ENCODE measurements around the gene TLDC2. TPM values are rescaled to one million over a fixed set of nuclear protein-coding genes. Genes with fewer than 3 reads are reported as not detected.

Gene TLDC2
- total RNA-seq (not detected), polyA plus RNA-seq (under 1 TPM in 1 of 2 donors, not detected in 1; 0.52 TPM)

- H3K9me3 ChIP-seq (ENCODE audit: control insufficient read depth in 1 of 2, low read length in 2 of 2), result no peaks in the 10 kb centered on the region
- no peaks in the 10 kb centered on the region for H3K27me3 Mint-ChIP-seq
- no peaks in the 10 kb centered on the region for H3K4me1 ChIP-seq (ENCODE audit: insufficient read depth, low read length)
- no peaks in the 10 kb centered on the region for H3K36me3 ChIP-seq (ENCODE audit: insufficient read depth, low read length)
- H3K27ac Mint-ChIP-seq, result peak within 1 kb of the TSS in 2 of 7 donors; percentile 11 to 60
- H3K27me3 ChIP-seq (ENCODE audit: insufficient read depth, low read length), result no peaks in the 10 kb centered on the region
- no peak within 1 kb of the TSS for H3K27ac ChIP-seq (ENCODE audit: low read depth, low read length)
- peaks cover 0 to 6% of the 10 kb centered on the region in 2 donors for H3K36me3 Mint-ChIP-seq
- H3K4me3 ChIP-seq (ENCODE audit: low read length in 2 of 2), result no peak within 1 kb of the TSS
- no peaks in the 10 kb centered on the region for H3K9me3 Mint-ChIP-seq
- intact Hi-C loops (cut with micrococcal nuclease), result no loop called here
- CTCF ChIA-PET (ENCODE audit: partially characterized antibody), result no interaction called here
- no peaks in the 10 kb centered on the region for H3K4me1 Mint-ChIP-seq
- no peak for DNase-seq
- H3K4me3 Mint-ChIP-seq, result no peak within 1 kb of the TSS
- POLR2A ChIA-PET (ENCODE audit: partially characterized antibody), result interaction anchor here (0.5 kb wide), 1 partner anchor 424 kb away, joined by 4 read pairs; no protein-coding TSS in a partner anchor
These were observed at the start of gene TLDC2 for GRCh38 chr20:36875702-36876472. Gene TLDC2, plus strand, starts transcription at chr20:36876138. Its CDS starts 37 bp downstream, at chr20:36876175.

GRCh38 chr20:36826554-36827244 is 49.2 kb upstream of the TLDC2 start:
- Mint-ChIP-seq H3K27me3 (peaks cover 0 to 2% of the 10 kb centered on the region in 2 donors), H3K4me3 (no peak overlapping the region), H3K9me3 (no peaks in the 10 kb centered on the region), H3K36me3 (no peaks in the 10 kb centered on the region), H3K27ac (peak overlapping the region in 1 of 7 donors; percentile 47), H3K4me1 (peaks cover 0 to 1% (median 0%) of the 10 kb centered on the region in 4 donors)
- POLR2A ChIA-PET (ENCODE audit: partially characterized antibody), result no interaction called here
- intact Hi-C loops (cut with micrococcal nuclease), result no loop called here
- no peaks in the 10 kb centered on the region for H3K4me1 ChIP-seq (ENCODE audit: insufficient read depth, low read length)
- H3K9me3 ChIP-seq (ENCODE audit: control insufficient read depth in 1 of 2, low read length in 2 of 2), result no peaks in the 10 kb centered on the region
- CTCF ChIA-PET (ENCODE audit: partially characterized antibody), result no interaction called here
- no peak overlapping the region for H3K4me3 ChIP-seq (ENCODE audit: low read length in 2 of 2)
- H3K36me3 ChIP-seq (ENCODE audit: insufficient read depth, low read length), result no peaks in the 10 kb centered on the region
- DNase-seq, result no peak
- H3K27ac ChIP-seq (ENCODE audit: low read depth, low read length), result no peak overlapping the region
- H3K27me3 ChIP-seq (ENCODE audit: insufficient read depth, low read length), result no peaks in the 10 kb centered on the region

GRCh38 chr20:36827541-36828279 is 48.2 kb upstream of the TLDC2 start:
- POLR2A ChIA-PET (ENCODE audit: partially characterized antibody), result no interaction called here
- Histone ChIP-seq H3K36me3 (ENCODE audit: insufficient read depth, low read length) (no peaks in the 10 kb centered on the region), H3K27me3 (ENCODE audit: insufficient read depth, low read length) (no peaks in the 10 kb centered on the region), H3K9me3 (ENCODE audit: control insufficient read depth in 1 of 2, low read length in 2 of 2) (no peaks in the 10 kb centered on the region), H3K4me1 (ENCODE audit: insufficient read depth, low read length) (no peaks in the 10 kb centered on the region), H3K4me3 (ENCODE audit: low read length in 2 of 2) (no peak overlapping the region), H3K27ac (ENCODE audit: low read depth, low read length) (no peak overlapping the region)
- no peaks in the 10 kb centered on the region for H3K9me3 Mint-ChIP-seq
- H3K27ac Mint-ChIP-seq, result no peak overlapping the region
- DNase-seq, result no peak
- H3K4me1 Mint-ChIP-seq, result peaks cover 0 to 1% (median 0%) of the 10 kb centered on the region in 4 donors
- CTCF ChIA-PET (ENCODE audit: partially characterized antibody), result no interaction called here
- H3K36me3 Mint-ChIP-seq, result no peaks in the 10 kb centered on the region
- no peak overlapping the region for H3K4me3 Mint-ChIP-seq
- H3K27me3 Mint-ChIP-seq, result peaks cover 0 to 2% of the 10 kb centered on the region in 2 donors
- intact Hi-C loops (cut with micrococcal nuclease), result no loop called here

GRCh38 chr20:36830791-36831691 is 44.9 kb upstream of the TLDC2 start:
- Mint-ChIP-seq H3K27ac (no peak overlapping the region), H3K36me3 (no peaks in the 10 kb centered on the region)
- CTCF ChIA-PET (ENCODE audit: partially characterized antibody), result interaction anchor here (1.5 kb wide), 1 partner anchor 23 kb away, joined by 5 read pairs; no protein-coding TSS in a partner anchor

DNA sequence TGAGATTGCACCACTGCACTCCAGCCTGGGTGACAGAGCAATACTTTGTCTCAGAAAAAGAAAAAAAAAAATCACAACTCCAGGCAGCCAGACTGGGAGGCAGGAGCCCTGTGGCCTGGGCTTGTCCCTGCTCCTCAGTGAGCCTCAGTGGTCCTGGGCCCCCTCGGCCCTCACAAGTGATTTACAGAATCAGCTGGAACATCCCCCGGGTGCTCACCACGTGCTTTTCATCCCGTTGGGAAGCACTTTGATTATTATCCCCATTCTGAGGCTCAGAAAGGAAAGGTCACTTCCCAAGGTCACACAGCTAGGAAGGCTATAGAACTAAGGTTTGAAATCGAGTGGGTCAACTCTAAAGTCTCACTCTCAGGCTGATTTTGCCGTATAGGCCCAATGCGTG is 43.1 kb upstream of the TLDC2 start:
- intact Hi-C loops (cut with micrococcal nuclease), result no loop called here
- ChIA-PET POLR2A (ENCODE audit: partially characterized antibody) (no interaction called here), CTCF (ENCODE audit: partially characterized antibody) (interaction anchor here (1.5 kb wide), 1 partner anchor 59 kb away, joined by 3 read pairs; the partner anchor contains the start of gene DSN1)
- Mint-ChIP-seq H3K4me1 (peaks cover 1 to 14% (median 5%) of the 10 kb centered on the region in 4 donors), H3K9me3 (no peaks in the 10 kb centered on the region), H3K27ac (peak overlapping the region in 1 of 7 donors; percentile 11), H3K27me3 (peaks cover 0 to 2% of the 10 kb centered on the region in 2 donors), H3K4me3 (no peak overlapping the region), H3K36me3 (no peaks in the 10 kb centered on the region)
- H3K36me3 ChIP-seq (ENCODE audit: insufficient read depth, low read length), result no peaks in the 10 kb centered on the region
- no peaks in the 10 kb centered on the region for H3K9me3 ChIP-seq (ENCODE audit: control insufficient read depth in 1 of 2, low read length in 2 of 2)
- H3K27me3 ChIP-seq (ENCODE audit: insufficient read depth, low read length), result no peaks in the 10 kb centered on the region
- peaks cover 7% of the 10 kb centered on the region for H3K4me1 ChIP-seq (ENCODE audit: insufficient read depth, low read length)
- H3K4me3 ChIP-seq (ENCODE audit: low read length in 2 of 2), result no peak overlapping the region
- no peak overlapping the region for H3K27ac ChIP-seq (ENCODE audit: low read depth, low read length)
- DNase-seq, result no peak

More at GRCh38 chr20:36830791-36831691, 44.9 kb upstream of the TLDC2 start:
- H3K27me3 ChIP-seq (ENCODE audit: insufficient read depth, low read length), result no peaks in the 10 kb centered on the region
- H3K36me3 ChIP-seq (ENCODE audit: insufficient read depth, low read length), result no peaks in the 10 kb centered on the region
- Mint-ChIP-seq H3K27me3 (peaks cover 0 to 2% of the 10 kb centered on the region in 2 donors), H3K4me1 (peaks cover 2 to 8% (median 5%) of the 10 kb centered on the region in 4 donors), H3K9me3 (no peaks in the 10 kb centered on the region), H3K4me3 (no peak overlapping the region)
- peaks cover 7% of the 10 kb centered on the region for H3K4me1 ChIP-seq (ENCODE audit: insufficient read depth, low read length)
- no peaks in the 10 kb centered on the region for H3K9me3 ChIP-seq (ENCODE audit: control insufficient read depth in 1 of 2, low read length in 2 of 2)
- DNase-seq, result no peak
- H3K27ac ChIP-seq (ENCODE audit: low read depth, low read length), result no peak overlapping the region
- H3K4me3 ChIP-seq (ENCODE audit: low read length in 2 of 2), result no peak overlapping the region
- POLR2A ChIA-PET (ENCODE audit: partially characterized antibody), result no interaction called here
- intact Hi-C loops (cut with micrococcal nuclease), result no loop called here

GRCh38 chr20:36833275-36834020 is 42.5 kb upstream of the TLDC2 start:
- H3K4me3 ChIP-seq (ENCODE audit: low read length in 2 of 2), result no peak overlapping the region
- Mint-ChIP-seq H3K27ac (peak overlapping the region in 1 of 7 donors; percentile 17), H3K4me1 (peaks cover 1 to 14% (median 5%) of the 10 kb centered on the region in 4 donors), H3K36me3 (no peaks in the 10 kb centered on the region), H3K27me3 (peaks cover 0 to 2% of the 10 kb centered on the region in 2 donors), H3K9me3 (no peaks in the 10 kb centered on the region), H3K4me3 (peak overlapping the region in 1 of 8 donors; percentile 17)
- peaks cover 7% of the 10 kb centered on the region for H3K4me1 ChIP-seq (ENCODE audit: insufficient read depth, low read length)
- no peaks in the 10 kb centered on the region for H3K9me3 ChIP-seq (ENCODE audit: control insufficient read depth in 1 of 2, low read length in 2 of 2)
- H3K36me3 ChIP-seq (ENCODE audit: insufficient read depth, low read length), result no peaks in the 10 kb centered on the region
- intact Hi-C loops (cut with micrococcal nuclease), result no loop called here
- H3K27ac ChIP-seq (ENCODE audit: low read depth, low read length), result no peak overlapping the region
- H3K27me3 ChIP-seq (ENCODE audit: insufficient read depth, low read length), result no peaks in the 10 kb centered on the region
- ChIA-PET CTCF (ENCODE audit: partially characterized antibody) (interaction anchor here (1.5 kb wide), 1 partner anchor 60 kb away, joined by 3 read pairs; the partner anchor contains the start of gene DSN1), POLR2A (ENCODE audit: partially characterized antibody) (interaction anchor here (1.9 kb wide), 1 partner anchor 59 kb away, joined by 5 read pairs; the partner anchor contains the start of gene DSN1)
- no peak for DNase-seq

Data from CD4-positive, alpha-beta memory T cell (primary cell).